Cardiac fibroblast (primary cell): ENCODE measurements around the gene ABCB10.
"Not testable (repeated sequence)": the region's sequence is repeated elsewhere in the genome, so short reads cannot be mapped to it uniquely, and the experiment has no call there.

Experiments
- DNase-seq, 2 donors: peaks; one replicate each; pipeline versions ENCODE4 v3.0.0 to v3.0.0-alpha.2; 2010; ENCODE audit warnings: low read depth in 2 of 2
- H3K4me3 ChIP-seq, 2 donors: replicated peaks in 1 of 2; 1 replicate in 1 of 2; 2 replicates in 1 of 2; pipeline ENCODE4 v1.5.1; 2011; ENCODE audit warnings: low read depth in 2 of 2, low read length in 2 of 2, mild to moderate bottlenecking in 2 of 2, moderate library complexity in 1 of 2
- CTCF ChIP-seq: IDR thresholded peaks from one replicate; pipeline ENCODE4 v1.5.1; 2011; ENCODE audit warnings: low read depth, mild to moderate bottlenecking, low read length, inconsistent platforms

The ABCB10 gene

DNA sequence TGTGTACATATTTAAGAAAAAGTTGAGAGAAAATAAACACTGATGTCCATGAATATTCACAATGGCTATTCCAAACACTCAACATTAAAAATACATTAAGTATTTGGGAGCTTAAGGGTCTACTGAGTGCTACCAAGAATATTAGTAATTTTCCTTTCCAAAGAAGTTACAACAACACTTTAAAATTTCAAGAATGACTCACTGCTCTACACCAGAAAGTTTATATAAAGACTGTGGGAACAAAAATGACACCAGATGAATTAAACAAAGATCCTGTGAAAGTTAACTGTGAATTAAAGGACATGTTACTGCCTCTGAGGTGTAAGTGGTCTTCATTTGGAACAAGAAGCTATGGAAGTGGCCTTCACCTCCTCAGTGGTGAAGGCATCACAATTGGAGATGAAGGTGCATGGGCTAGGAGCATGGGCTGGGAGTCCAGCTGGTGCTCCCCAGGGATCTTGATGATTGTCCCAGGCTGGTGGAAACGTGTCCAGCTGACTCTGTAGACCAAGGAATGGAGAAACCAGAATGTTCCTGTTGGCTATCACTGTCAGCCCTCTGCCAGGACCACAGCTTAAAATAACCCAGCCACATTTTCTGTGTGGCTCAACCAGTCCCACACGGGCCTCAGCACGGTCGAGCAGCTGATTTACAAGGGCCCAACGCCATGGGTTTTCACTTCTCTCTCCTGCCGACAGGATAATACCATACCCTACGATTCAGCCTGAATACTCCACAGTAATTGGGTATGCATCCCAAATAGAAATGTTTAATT lies 38.6 kb upstream of the ABCB10 start:
- H3K4me3 ChIP-seq: no peak overlapping the region
- peak; percentile 38 to 83 for DNase-seq

DNA sequence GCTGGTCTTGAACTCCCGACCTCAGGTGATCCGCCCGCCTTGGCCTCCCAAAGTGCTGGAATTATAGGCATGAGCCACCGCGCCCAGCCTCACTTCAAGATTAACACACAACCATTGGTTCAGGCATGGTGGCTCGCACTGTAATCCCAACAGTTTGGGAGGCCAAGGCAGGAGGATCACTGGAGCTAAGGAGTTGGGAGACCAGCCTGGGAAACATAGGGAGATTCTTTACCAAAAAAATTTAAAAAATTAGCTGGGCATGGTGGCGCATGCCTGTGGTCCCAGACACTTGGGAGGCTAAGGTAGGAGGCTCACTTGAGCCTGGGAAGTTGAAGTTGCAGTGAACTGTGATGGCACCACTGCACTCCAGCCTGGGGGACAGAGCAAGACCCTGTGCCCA lies 37.4 kb upstream of the ABCB10 start:
- not testable (repeated sequence) for H3K4me3 ChIP-seq, DNase-seq

More for the DNA sequence above, 38.6 kb upstream of the ABCB10 start:
- TF ChIP-seq CTCF: no peak

DNA sequence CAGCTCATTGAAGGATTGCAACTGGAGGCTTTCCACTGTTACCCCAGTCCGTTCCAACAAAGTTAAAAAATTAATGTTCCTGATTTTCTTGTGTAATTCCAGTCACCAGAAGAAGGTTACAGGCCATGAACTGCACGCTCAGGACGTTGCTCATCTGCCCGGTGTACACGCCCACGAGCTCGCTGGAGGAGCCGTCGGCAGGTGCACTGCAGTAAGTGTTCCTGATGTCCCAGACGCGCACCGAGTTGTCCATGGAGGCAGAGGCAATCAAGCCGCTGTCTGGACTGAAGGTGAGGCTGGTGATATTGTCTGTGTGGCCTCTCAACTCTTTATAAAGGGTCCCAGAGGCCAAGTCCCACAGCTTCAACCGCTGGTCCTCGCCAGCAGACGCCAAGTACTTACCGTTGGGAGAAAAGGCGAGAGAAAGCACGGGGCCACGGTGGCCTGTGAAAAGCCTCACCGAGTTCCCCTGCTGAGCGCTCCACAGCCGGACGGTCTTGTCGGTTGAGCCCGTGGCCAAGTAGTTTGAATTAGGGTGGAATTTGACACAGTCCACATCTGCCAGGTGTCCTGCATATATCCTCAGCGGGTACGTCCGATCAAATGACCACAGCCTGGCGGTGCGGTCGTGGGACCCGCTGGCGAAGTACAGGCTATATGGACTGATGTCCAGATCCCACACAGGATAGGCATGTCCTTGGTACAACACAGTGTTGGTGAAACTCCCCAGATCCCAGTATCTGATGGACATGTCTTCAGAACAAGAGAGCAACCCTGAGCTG lies 35.9 kb upstream of the ABCB10 start:
- H3K4me3 ChIP-seq: no peak overlapping the region
- no peak for TF ChIP-seq CTCF
- DNase-seq: no peak

GRCh38 chr1:229593800-229594199 lies 35.3 kb upstream of the ABCB10 start:
- H3K4me3 ChIP-seq: no peak overlapping the region
- no peak for TF ChIP-seq CTCF
- DNase-seq: no peak

GRCh38 chr1:229590119-229590518 lies 31.6 kb upstream of the ABCB10 start:
- DNase-seq: no peak
- H3K4me3 ChIP-seq: no peak overlapping the region
- TF ChIP-seq CTCF: no peak

- no peak overlapping the region for H3K4me3 ChIP-seq
- DNase-seq: no peak
- TF ChIP-seq CTCF: no peak
Measured at GRCh38 chr1:229585338-229585737, 26.8 kb upstream of the ABCB10 start.

- DNase-seq: no peak
- TF ChIP-seq CTCF: no peak
- H3K4me3 ChIP-seq: no peak overlapping the region
Measured at GRCh38 chr1:229582715-229583114, 24.2 kb upstream of the ABCB10 start.
